ENCODE data around the gene OR4C45. TPM values are rescaled to one million over a fixed set of nuclear protein-coding genes. Genes with fewer than 3 reads are reported as not detected.

OR4C45 gene
- total and polyA plus RNA-seq, 9 of the 15 experiments (the other 6 are each of a cell fraction or from before 2014, with no cell fraction given) = not detected

DNA sequence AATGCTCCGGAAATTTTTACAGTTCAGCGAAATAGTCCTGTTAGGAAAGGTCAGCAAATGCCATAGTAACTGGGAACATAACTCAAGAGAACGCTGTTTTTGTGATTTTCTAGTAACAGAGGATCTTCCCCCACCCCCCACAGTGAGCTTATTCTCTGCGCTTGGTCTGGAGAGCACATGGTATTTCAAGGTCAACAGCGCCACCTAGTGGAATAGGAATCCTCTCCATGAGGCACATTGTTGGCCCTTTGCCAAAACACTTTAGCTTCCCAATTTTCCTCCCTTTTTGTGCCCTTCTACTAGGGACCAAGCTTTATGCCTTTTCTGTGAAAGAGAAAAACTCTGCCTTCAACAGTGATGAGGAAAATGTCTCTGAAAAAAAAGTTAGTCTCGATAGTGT lies 37.1 kb upstream of the OR4C45 start:
- Histone ChIP-seq H3K36me3 (ENCODE audit: control insufficient read depth, insufficient read depth, low read length) (no peaks in the 10 kb centered on the region), H3K9ac (ENCODE audit: insufficient read depth in 1 of 2, low read depth in 2 of 2, low read length in 2 of 2) (no peak overlapping the region), H2AFZ (ENCODE audit: low read depth, low read length) (no peak overlapping the region), H3K79me2 (ENCODE audit: control insufficient read depth, insufficient read depth, low read length) (no peaks in the 10 kb centered on the region), H3K27ac (ENCODE audit: extremely low read depth, low read depth, low read length) (no peak overlapping the region), H3K27me3 (ENCODE audit: control insufficient read depth in 2 of 2, insufficient read depth in 2 of 2, low read length in 2 of 2) (no peaks in the 10 kb centered on the region), H3K4me3 (no peak overlapping the region), H3K4me1 (replicated peaks in 1 of 2; ENCODE audit: control insufficient read depth in 2 of 2, insufficient read depth in 2 of 2, low read length in 2 of 2) (no peaks in the 10 kb centered on the region), H3K4me2 (ENCODE audit: insufficient read depth, low read length) (no peak overlapping the region), H3K9me1 (ENCODE audit: control insufficient read depth, insufficient read depth, low read length) (no peaks in the 10 kb centered on the region), H3K9me3 (replicated peaks; ENCODE audit: control insufficient read depth, insufficient read depth, low read depth, low read length) (no peaks in the 10 kb centered on the region), H4K20me1 (replicated peaks; ENCODE audit: control insufficient read depth, insufficient read depth, low read length) (no peaks in the 10 kb centered on the region)
- DNase-seq (ENCODE audit: extremely low read depth in 1 of 4, low spot score in 3 of 4) (peak; percentile 19 to 84 (median 42)), ATAC-seq (peak; percentile 74), FAIRE-seq (peak; percentile 87)
- CTCF ChIA-PET (ENCODE audit: low intra/inter-chr PET ratio) = interaction anchor here (1.0 kb wide), 1 partner anchor 1822 kb away, joined by 3 read pairs; no protein-coding TSS in a partner anchor
- in situ Hi-C loops (cut with MboI) = loop anchor here (25.0 kb wide), 1 partner anchor 633 kb away; no protein-coding TSS in a partner anchor
- BruUV-seq (replicated peaks) = no TSS peak
- WGBS (ENCODE audit: insufficient coverage, low coverage, missing lambda C conversion rate) = 6% methylated on average over 6 of the region's 6 CpGs
- intact Hi-C loops (cut with micrococcal nuclease) = loop anchor here (2.0 to 10.0 kb wide), 2 partner anchors 1691 to 1823 kb away; partner anchors contain the start of gene OR4S1
- POLR2A ChIA-PET = no interaction called here
- no peak for TF ChIP-seq BDP1 (IDR thresholded peaks at IDR 0.05; ENCODE audit: insufficient read depth, insufficient read length)
- TF ChIP-seq ETV5 (CRISPR knock-in tag; IDR thresholded peaks at IDR 0.05; ENCODE audit: low read depth) = no peak
- no peak for TF ChIP-seq TAF1 (IDR thresholded peaks at IDR 0.05; ENCODE audit: control insufficient read depth, extremely low read depth, insufficient read depth, low read length, severe bottlenecking)
- TF ChIP-seq, protein P1, sequence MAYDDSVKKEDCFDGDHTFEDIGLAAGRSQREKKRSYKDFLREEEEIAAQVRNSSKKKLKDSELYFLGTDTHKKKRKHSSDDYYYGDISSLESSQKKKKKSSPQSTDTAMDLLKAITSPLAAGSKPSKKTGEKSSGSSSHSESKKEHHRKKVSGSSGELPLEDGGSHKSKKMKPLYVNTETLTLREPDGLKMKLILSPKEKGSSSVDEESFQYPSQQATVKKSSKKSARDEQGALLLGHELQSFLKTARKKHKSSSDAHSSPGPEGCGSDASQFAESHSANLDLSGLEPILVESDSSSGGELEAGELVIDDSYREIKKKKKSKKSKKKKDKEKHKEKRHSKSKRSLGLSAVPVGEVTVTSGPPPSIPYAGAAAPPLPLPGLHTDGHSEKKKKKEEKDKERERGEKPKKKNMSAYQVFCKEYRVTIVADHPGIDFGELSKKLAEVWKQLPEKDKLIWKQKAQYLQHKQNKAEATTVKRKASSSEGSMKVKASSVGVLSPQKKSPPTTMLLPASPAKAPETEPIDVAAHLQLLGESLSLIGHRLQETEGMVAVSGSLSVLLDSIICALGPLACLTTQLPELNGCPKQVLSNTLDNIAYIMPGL (CRISPR knock-in tag; IDR thresholded peaks at IDR 0.05) = no peak
- no peak for TF ChIP-seq HDAC6 (IDR thresholded peaks at IDR 0.05; ENCODE audit: low read depth, low read length)
- TF ChIP-seq ZNF707 (CRISPR knock-in tag; conservative IDR thresholded peaks at IDR 0.05) = no peak
- TF ChIP-seq CBX8 (IDR thresholded peaks at IDR 0.05; ENCODE audit: borderline replicate concordance, extremely low read depth, low read depth, low read length, poor library complexity, severe bottlenecking) = no peak
- TF ChIP-seq KLF6 (CRISPR knock-in tag; IDR thresholded peaks at IDR 0.05; ENCODE audit: borderline replicate concordance) = no peak
- TF ChIP-seq HDAC2 (IDR thresholded peaks at IDR 0.05) = no peak
- TF ChIP-seq NFIC (IDR thresholded peaks at IDR 0.05) = peak; percentile 100
- TF ChIP-seq ZNF668 (CRISPR knock-in tag; IDR thresholded peaks at IDR 0.05) = no peak
- TF ChIP-seq, protein P2, sequence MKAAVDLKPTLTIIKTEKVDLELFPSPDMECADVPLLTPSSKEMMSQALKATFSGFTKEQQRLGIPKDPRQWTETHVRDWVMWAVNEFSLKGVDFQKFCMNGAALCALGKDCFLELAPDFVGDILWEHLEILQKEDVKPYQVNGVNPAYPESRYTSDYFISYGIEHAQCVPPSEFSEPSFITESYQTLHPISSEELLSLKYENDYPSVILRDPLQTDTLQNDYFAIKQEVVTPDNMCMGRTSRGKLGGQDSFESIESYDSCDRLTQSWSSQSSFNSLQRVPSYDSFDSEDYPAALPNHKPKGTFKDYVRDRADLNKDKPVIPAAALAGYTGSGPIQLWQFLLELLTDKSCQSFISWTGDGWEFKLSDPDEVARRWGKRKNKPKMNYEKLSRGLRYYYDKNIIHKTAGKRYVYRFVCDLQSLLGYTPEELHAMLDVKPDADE (conservative IDR thresholded peaks at IDR 0.05; ENCODE audit: control insufficient read depth, low read depth, low read length) = no peak
- TF ChIP-seq FOXA1 (IDR thresholded peaks at IDR 0.05; ENCODE audit: borderline replicate concordance) = no peak

Measured in K562 (cell line).